A673 (cell line): ENCODE measurements around the gene WDR72. TPM values are rescaled to one million over a fixed set of nuclear protein-coding genes. Genes with fewer than 3 reads are reported as not detected.

ENCODE experiments used
- BruUV-seq: library from RNA; stranded (reverse); fragments of 400-500 nt; replicated peaks from 2 replicates; lab custom pipeline; 2021; lab: Mats Ljungman, UMichigan
- CTCF ChIA-PET: fragments of 300-600 bp; sonication (Branson Sonifier 250); formaldehyde crosslinking; loops from one replicate; lab custom pipeline; 2022; ENCODE audit warnings: antibody characterized with exemption; lab: Charles Lee
- POLR2A ChIA-PET: fragments of 300-600 bp; sonication (Branson Sonifier 250); formaldehyde crosslinking; loops from one replicate; lab custom pipeline; 2022; ENCODE audit warnings: antibody characterized with exemption; ENCODE audit not compliant: low non-redundant PET; lab: Charles Lee
- DNase-seq: peaks from one replicate; pipeline ENCODE4 v3.0.0-alpha.2; 2015; ENCODE audit warnings: low spot score
- H3K27ac ChIP-seq: fragments of 200-600 bp; sonication (generic); 2 replicates; pipeline ENCODE4 v1.5.1; 2016; ENCODE audit warnings: mixed run types, low read depth, mild to moderate bottlenecking, mixed read lengths, antibody characterized with exemption, low read length; ENCODE audit not compliant: poor library complexity, severe bottlenecking
- H3K27me3 ChIP-seq: fragments of 200-600 bp; sonication (generic); replicated peaks from 2 replicates; pipeline ENCODE4 v1.6.1; 2017; ENCODE audit warnings: mixed run types, low read depth, mild to moderate bottlenecking, mixed read lengths, antibody characterized with exemption, low read length; ENCODE audit not compliant: insufficient read depth, poor library complexity
- H3K36me3 ChIP-seq: fragments of 200-600 bp; sonication (generic); 2 replicates; pipeline ENCODE4 v1.6.1; 2016; ENCODE audit warnings: mixed run types, mild to moderate bottlenecking, mixed read lengths, antibody characterized with exemption, low read length; ENCODE audit not compliant: insufficient read depth, poor library complexity, severe bottlenecking
- H3K4me1 ChIP-seq: fragments of 200-600 bp; sonication (generic); 2 replicates; pipeline ENCODE4 v1.6.1; 2017; ENCODE audit warnings: mixed run types, mild to moderate bottlenecking, mixed read lengths, antibody characterized with exemption, low read length; ENCODE audit not compliant: insufficient read depth, poor library complexity, severe bottlenecking
- H3K4me3 ChIP-seq: fragments of 200-600 bp; sonication (generic); 2 replicates; pipeline ENCODE4 v1.5.1; 2016; ENCODE audit warnings: low read depth, mixed run types, mild to moderate bottlenecking, mixed read lengths, low read length; ENCODE audit not compliant: poor library complexity, severe bottlenecking
- H3K9me3 ChIP-seq: fragments of 200-600 bp; sonication (generic); 2 replicates; pipeline ENCODE4 v1.6.1; 2016; ENCODE audit warnings: mixed run types, low read depth, mild to moderate bottlenecking, mixed read lengths, antibody characterized with exemption, low read length; ENCODE audit not compliant: poor library complexity, severe bottlenecking
- EZH2 ChIP-seq: fragments of 200-600 bp; sonication (generic); IDR thresholded peaks from 2 replicates; pipeline ENCODE4 v1.6.1; 2017; ENCODE audit warnings: borderline replicate concordance, low read depth, mild to moderate bottlenecking, mixed read lengths, antibody characterized with exemption, low read length; ENCODE audit not compliant: poor library complexity, severe bottlenecking
- intact Hi-C: fragments of 100-400 bp; cut with micrococcal nuclease; formaldehyde crosslinking; loops from one replicate; pipeline ENCODE4 v1.10.0; 2022; ENCODE audit not compliant: unreplicated experiment
- total RNA-seq: library from RNA; stranded (reverse); gene quantifications from 2 replicates; pipeline ENCODE4 v1.2.3, GENCODE V29; 2021
- TF ChIP-seq, protein P1 (sequence below): fragments of 300-800, 200-600 bp; sonication (generic); conservative IDR thresholded peaks from 2 replicates; pipeline ENCODE4 v1.5.1; 2017; ENCODE audit warnings: low read depth, mild to moderate bottlenecking, antibody characterized with exemption, low read length, moderate library complexity, mixed read lengths

WDR72 gene
- total RNA-seq, 1 experiment from 2014 or later, result not detected

DNA sequence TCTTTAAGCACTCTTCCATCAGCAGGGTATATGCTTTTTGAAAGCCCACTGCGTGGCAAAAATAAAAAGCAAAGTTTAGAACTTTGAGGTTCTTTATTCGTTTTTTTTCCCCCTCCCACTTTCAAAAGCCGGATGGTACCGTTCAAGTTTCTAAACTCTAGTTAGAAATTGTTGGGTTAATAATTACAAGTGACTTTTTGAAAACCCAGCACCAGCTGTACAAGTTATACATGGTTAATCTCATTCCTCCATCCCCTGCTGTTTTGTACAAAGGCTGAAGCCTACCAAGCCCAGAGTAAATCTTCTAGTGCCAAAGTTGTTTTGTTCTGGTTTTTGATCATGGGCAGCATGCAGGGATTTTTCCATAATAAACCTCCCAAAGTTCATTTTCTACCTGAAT lies 48.6 kb downstream of the WDR72 start:
- Histone ChIP-seq H3K4me3 (no peak overlapping the region), H3K27me3 (peaks cover 5% of the 10 kb centered on the region), H3K27ac (no peak overlapping the region), H3K9me3 (no peaks in the 10 kb centered on the region), H3K4me1 (no peaks in the 10 kb centered on the region), H3K36me3 (no peaks in the 10 kb centered on the region)
- CTCF ChIA-PET, result no interaction called here
- BruUV-seq, result no TSS peak
- POLR2A ChIA-PET, result no interaction called here
- intact Hi-C loops, result no loop called here
- peak; percentile 1 for DNase-seq
- no peak for TF ChIP-seq EZH2
- TF ChIP-seq, protein P1, sequence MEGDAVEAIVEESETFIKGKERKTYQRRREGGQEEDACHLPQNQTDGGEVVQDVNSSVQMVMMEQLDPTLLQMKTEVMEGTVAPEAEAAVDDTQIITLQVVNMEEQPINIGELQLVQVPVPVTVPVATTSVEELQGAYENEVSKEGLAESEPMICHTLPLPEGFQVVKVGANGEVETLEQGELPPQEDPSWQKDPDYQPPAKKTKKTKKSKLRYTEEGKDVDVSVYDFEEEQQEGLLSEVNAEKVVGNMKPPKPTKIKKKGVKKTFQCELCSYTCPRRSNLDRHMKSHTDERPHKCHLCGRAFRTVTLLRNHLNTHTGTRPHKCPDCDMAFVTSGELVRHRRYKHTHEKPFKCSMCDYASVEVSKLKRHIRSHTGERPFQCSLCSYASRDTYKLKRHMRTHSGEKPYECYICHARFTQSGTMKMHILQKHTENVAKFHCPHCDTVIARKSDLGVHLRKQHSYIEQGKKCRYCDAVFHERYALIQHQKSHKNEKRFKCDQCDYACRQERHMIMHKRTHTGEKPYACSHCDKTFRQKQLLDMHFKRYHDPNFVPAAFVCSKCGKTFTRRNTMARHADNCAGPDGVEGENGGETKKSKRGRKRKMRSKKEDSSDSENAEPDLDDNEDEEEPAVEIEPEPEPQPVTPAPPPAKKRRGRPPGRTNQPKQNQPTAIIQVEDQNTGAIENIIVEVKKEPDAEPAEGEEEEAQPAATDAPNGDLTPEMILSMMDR, result no peak

DNA sequence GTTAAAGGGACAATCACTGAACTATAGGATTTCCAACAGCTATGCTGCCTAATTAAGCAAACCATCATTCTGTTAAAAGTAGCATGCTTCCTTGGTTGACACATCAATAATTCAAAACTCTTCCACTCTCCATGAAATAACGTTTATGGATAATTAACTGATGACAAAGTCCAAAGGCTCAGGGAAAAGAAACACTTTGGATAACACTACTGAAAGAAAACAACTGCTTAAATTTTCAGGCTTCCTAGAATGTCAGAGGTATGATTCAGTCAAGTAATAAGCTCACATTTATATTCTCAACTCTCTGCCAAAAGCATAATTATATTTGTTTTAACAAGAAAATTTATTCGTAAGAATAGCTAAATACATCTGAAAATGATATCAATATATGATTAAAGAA lies 49.6 kb downstream of the WDR72 start:
- intact Hi-C loops, result no loop called here
- Histone ChIP-seq H3K4me3 (no peak overlapping the region), H3K4me1 (no peaks in the 10 kb centered on the region), H3K9me3 (no peaks in the 10 kb centered on the region), H3K27me3 (peaks cover 5% of the 10 kb centered on the region), H3K36me3 (no peaks in the 10 kb centered on the region), H3K27ac (no peak overlapping the region)
- BruUV-seq, result no TSS peak
- DNase-seq, result no peak
- TF ChIP-seq, protein P1, result no peak
- no peak for TF ChIP-seq EZH2
- ChIA-PET CTCF (no interaction called here), POLR2A (no interaction called here)

- CTCF ChIA-PET, result no interaction called here
- intact Hi-C loops, result no loop called here
These were observed 64.1 kb downstream of the WDR72 start for GRCh38 chr15:53695365-53695764.

More at GRCh38 chr15:53695365-53695764, 64.1 kb downstream of the WDR72 start:
- no peak for TF ChIP-seq EZH2
- TF ChIP-seq, protein P1, result no peak
- POLR2A ChIA-PET, result no interaction called here
- H3K4me3 ChIP-seq, result no peak overlapping the region
- no peak overlapping the region for H3K27ac ChIP-seq
- H3K9me3 ChIP-seq, result no peaks in the 10 kb centered on the region
- no peaks in the 10 kb centered on the region for H3K27me3 ChIP-seq
- no peaks in the 10 kb centered on the region for H3K36me3 ChIP-seq
- no TSS peak for BruUV-seq
- H3K4me1 ChIP-seq, result no peaks in the 10 kb centered on the region
- no peak for DNase-seq
